GM21360 (cell line): ENCODE results near the gene HOXA3.

ENCODE experiments used
- ATAC-seq: cut with Tn5 transposase; IDR thresholded peaks from one replicate; pipeline ENCODE4 v1.9.1; 2021; ENCODE audit warnings: mild to moderate bottlenecking, moderate library complexity; ENCODE audit not compliant: unreplicated experiment

Gene HOXA3

DNA sequence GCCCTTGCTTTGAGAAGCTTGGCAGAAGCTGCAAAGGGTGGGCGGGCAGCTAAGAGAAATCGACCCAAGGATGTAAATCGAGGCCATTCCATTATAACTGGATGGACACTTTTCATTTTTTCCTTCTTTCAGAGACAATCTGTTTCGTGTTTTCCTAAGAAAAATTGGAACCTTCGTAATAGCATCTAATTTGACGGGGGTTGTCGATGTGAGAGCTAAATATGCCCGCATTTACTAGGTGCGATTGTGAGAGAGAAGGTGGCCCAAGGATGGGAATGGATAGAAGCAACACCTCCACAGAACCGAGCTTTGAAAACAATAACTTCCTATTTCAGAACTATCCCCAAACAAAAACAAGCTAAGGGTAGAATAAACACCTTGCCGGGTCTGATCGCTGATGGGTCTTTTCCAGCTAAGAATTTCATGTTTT lies 21.0 kb downstream of the HOXA3 start:
- no peak for ATAC-seq

DNA sequence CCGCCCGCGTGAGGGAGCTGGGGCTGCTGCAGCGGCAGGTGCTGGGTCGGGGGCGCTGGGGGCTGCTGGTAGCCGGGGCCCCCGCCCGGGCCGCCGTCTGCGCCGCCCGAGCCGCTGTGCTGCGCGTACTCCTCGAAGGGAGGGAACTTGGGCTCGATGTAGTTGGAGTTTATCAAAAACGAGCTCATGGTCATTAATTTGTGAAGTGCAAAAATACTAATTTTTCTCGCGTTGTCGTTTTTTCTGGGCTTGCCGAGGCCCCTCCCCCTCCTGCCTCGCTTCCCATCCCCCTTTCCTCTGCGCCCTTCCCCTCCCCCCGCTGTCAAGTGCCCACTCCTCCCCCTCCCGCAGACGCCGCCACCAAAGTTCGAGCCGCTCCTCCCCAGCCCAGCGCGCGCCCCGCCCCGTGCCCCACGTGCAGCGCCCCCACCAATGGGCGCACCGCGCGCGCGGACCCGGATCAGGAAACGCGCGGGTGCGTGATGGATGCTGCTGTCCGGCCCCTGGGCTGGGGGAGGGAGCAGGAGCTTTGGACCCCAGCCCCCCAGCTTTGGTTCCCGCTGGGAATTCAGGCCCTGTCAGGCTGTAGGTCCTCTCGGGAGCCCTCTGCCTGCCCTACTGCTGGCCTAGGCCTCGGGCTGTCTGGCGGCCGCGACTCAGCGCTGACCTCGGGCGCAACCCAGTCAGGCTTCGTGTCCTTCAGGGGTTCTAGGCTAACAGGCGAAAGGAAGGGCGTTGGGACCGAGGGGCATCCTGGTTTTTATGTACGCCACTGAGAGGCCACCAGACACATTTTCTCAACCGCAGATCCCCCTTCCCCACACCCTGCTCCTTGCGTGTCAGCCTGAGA lies 21.6 kb downstream of the HOXA3 start, which contains the start of gene HOXA4:
TSS of gene HOXA4 (minus strand) at position 218 of the 850 bp plus-strand sequence. CDS start at position 194, 24 bp downstream.
- no peak for ATAC-seq

DNA sequence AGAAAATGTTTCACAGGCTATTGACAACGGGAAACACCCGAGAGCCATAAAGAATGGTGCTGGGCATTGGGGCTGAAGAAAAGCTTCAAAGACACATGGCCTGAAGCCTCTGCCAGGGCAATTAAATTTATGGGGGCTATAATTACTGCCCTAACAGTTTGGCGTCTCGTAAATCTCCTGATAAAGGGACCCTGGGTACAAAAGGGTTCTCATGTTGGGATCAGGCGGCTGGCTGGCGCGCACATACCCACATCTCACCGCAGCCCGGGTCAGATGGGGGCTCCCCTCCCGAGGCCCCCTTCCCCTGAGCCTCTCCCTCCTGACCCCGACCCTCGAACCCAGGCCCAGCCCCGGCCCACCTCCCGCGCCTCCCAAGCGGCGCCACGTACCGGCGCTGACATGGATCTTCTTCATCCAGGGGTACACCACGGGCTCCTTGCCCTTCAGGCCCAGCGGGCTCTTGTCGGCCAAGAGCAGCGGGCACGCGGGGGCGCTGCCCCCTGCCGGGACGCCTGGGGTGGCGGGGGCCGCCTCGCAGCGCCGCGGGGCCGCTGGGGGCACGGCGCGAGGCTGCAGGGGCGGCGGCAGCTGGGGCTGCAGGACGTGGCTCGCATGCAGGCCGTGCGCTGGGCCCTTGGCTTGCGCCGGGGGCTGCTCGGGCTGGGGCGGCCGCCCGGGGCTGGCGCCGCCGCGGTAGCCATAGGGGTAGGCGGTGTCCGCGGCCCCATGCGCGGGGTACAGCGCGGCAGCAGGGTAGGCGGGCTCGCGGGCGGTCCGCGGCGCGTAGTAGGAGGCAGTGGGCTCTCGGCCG lies 22.4 kb downstream of the HOXA3 start:
- ATAC-seq: no peak

DNA sequence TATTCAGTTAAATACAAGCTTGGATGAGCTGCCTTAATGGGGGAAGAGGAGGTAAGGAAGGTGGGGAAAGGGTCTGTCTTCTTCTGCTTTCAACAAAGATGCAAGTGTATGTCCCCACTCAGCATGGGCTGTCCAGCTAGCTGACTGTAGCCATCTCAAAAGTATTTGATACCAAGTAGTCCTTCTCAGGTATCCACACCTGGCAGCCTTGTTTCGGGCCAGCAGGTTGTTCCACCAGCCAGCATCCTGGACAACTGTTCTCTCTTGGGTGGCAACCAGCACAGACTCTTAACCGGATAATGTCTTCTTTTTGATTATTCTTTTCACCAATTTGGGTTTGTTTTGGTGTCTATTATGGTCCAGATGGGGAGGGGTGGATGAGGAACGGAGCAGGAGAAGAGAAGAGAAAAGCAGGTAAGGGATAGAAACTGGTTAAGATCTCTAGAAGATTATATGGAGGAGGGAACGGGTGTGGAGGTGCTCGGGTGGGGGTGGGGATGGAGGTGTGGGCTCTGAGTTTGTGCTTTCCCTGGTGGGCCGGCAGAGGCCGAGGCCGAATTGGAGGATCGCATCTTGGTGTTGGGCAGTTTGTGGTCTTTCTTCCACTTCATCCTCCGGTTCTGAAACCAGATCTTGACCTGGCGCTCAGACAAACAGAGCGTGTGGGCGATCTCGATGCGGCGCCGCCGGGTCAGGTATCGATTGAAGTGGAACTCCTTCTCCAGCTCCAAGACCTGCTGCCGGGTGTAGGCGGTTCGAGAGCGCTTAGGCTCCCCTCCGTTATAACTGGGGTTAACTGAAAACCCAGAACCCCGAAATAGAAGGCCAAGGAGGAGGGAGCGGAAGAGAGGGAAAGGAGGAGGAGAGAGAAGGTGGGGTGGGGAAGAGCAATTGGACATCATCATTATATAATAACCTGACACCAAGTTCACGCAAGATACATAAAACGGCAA lies 23.3 kb downstream of the HOXA3 start:
- ATAC-seq: no peak

DNA sequence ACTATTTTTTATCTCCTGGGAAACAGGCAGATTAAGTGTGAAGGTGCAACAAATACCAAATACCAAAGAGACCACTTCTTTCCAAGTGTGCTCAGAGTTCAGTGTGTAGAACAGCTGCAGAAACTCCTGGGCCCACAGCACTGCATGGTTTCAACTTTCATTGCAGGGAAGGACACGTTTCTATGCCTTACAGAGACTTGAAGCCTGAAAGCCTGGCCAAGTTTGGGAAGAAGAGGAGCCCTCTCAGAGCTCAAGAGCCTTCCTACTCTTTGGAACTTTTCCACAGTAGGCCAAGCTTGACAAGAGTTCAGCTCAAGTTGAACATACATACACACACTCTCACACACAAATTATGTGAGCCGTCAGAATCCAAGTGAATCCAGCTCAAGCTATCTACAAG lies 24.3 kb downstream of the HOXA3 start:
- ATAC-seq: no peak

DNA sequence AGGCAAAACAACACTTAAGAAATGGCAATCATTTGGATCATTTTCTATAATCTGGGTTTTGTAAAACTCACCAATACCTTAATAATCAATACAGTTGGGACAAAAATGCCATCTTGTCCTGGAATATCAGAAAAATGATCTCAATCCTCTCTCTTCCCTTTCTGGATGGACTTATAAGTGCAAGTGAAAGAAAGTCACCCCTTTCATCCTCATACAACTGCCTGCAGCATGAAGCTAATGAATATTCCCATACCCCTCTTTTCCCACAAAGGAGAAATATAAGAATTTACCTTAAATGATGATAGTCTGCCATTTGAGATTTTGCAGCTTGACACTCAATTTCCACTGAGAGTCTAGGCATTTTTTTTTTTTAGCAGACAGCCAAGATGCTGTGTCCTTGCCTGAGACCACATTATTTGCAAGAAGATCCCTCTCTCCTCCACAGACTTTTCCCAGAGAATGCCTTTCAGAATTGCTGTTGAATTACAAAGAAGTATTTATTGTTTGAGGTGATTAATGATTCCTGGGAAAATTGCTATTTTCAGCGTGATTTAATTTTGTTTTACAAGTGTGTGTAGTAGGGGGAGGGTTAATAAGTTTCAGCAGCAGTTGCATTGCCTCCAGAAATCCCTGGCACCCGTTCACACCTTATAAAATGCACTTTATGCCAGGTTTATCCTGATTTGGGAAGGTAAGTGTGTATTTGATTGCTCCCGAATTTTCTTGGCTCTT lies 25.6 kb downstream of the HOXA3 start:
- ATAC-seq: no peak

DNA sequence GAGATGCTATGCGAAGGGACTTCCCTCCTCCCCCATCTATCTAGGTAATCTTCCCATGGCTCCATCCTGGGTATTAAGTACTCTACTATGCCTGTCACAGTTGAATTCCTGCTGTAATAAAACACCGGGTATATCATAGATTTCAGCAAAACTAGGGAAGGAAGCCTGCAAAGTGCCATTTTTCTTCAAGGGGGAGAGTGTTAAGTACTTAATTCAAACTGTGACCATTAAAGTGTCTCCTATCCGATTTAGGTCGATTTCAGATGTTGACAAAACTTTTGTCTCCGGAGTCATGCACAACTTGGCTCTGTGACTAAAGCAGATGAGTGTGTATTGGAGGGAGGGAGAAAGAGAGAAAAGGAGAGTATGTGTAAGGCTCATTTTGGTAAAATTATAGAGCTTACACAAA lies 26.4 kb downstream of the HOXA3 start:
- ATAC-seq: no peak

DNA sequence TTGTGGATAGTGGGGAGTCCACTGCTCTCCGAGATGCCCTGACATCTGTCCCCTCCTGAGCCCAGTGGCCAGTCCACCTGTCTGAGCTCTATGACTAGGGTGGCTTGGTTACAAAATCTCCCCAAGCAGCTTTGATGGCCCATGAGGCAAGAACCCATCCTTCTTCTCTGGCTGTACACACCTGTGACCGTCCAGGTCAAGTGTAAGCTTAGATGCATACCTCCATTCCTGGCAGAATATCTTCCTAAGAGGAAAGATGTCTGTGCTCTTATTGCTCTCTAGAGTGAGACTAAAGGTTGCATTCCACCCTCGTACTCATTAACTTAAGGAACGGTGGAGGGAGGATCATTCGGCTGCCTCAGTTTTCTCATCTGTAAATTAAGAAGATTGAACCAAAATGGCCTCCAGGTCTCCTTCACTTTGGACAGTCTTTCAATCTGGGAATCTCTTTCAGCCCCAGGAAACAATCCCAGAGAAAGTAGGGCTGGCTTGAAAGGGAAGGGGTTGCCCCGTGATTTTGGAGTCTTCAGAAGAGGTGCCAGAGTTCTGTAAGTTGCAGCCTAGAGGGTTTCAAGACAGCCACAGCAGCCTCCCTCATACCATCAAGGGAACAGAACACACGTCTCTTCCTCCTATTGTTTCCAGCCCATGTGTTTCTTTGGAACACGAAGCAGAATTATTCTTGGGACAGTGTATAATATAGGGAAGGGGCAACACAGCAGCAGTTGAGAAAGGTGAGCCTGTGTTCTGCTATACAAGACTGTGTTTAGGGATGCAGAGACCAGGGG lies 27.3 kb downstream of the HOXA3 start:
- ATAC-seq: no peak

DNA sequence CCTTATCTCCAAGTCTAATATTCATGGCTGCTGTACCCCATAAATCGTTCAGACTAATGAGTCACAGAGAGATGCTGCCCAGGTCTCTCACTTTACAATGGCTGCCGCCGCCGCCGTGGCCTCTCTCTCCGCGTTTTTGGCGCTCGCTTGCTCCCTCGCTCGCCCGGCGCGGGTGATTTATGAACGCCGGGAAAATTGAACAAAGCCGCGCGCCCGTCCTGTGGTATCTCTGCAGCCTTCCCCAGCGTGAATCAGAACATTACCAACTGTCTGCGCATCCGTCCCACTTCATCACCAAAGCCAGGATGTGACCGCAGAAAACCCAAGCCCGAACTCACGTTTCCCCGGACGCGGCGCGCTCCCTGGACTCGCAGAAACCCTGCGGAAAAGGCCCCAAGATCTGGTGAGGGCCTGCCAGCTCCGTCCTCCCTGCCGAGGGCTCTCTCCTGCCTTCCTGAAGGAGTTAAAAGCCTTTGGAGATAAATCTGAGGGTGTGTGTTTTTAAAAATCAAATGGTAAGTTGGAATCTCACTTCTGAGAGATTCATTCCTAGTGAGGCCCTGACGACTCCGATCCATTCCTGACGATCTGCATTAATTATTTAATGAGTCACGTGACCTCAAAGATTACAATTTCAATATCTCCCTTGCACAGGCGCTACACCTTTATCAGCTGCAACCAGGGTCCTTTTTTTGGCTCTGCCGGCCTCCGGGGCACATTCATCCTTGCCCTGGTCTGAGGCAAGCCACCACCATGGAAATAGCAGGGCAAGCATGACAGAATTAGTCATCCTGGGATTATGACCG lies 28.1 kb downstream of the HOXA3 start:
- ATAC-seq: no peak

DNA sequence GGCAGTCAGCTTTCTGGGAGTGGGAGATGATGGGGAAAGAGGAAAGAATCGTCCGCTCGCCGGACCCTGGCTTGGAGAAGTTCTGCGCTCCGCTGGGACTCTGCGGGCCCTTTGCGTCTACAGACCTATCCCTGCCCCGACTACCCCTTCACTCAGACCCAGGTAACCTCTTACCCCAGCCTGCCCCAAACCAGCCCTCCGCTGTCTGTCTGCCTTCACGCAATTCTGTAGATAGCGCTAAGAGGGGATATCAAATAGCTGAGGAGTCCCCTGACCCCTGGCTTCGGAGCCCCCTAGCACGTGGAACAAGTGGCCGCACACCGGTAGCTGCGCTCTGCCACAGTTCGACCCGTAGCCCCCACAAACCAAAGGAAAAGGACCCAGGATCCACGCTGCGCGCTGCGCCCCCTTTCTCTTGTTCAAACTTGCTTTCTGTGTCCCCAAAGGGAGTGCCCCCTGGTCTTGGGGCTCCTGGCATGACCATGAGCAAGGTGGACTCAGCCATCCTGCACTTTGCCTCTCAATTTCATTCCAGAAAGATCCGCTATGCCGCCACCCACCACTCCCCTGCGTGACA lies 28.8 kb downstream of the HOXA3 start:
- no peak for ATAC-seq

DNA sequence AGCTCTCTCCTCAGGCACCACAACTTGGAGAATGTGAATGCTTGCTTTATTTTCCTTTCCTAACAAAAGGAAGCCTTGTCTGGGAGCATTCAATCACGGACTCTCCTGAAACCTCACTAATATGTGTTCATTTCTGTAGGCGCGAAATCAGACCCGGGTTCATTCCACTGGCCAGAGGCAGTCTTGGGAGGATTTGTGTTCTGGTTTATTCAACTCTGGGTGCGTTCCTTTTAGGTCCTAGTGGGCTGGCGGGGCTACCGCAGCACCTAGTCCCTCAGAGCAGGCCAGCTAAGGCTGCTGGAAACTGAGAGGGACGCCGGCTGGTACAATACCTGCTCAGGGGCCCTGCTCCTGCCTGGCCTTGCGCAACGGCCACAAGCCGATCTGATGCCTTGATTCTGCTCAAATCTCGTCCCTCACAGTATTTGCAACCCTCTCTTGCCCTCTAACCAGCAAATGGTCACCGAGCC lies 29.3 kb downstream of the HOXA3 start:
- no peak for ATAC-seq

DNA sequence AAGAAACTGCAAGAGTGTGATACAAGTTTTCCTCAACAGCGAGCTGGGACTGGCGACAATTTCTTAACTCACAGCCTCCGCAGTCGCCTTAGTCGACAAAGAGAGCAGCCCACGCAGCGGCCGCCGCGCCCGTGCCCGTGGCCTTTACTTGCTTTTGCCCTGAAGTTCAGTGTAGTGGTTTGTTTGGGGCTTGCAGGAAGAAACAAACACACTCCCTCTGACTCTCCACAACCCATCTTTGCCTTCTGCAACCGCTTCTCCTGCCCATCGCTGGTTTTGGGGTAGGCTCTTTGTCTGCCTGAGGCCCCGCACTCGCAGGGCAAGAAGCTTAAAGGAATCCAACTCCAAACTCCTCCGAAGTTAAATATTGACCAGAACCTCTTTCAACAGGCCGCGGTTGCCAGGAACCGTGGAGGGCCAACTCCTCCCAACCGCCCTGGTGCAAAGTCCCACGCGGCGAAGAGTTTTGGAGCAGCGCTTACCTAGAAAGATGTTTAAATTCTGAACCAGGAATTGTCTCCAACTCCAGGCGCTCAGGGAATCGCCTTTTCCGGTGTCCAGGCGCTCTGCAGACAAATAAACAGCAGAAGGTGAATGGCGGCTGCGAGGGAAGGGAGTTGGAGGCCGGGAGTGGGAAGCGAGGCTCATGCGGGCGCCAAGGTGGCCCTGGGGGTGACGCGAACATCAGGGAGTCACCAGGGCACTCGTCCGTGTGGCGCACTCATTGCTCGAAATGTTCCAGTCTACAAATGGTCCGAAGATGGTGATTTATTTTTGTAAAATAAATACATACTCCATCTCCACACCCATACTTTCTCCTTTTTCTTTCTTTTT lies 30.1 kb downstream of the HOXA3 start:
- ATAC-seq: no peak

DNA sequence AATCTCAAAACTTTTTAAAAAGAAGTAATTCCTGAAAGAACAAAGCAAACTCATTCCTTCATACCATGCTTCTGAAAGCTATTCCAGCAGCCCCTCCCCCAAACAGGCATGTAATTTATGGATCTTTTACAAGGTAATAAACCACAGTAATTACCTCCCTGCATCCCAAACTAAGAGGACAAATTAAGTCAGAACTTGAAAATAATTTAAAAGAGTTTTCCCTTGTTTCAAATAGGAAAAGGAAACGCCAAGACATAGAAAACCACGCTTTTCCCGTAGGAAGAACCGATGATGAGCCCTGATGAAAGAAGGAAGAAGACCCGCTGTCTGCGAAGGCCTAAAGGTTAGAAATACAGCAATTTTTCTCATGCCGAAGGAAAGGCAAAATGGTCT lies 30.7 kb downstream of the HOXA3 start:
- ATAC-seq: no peak

DNA sequence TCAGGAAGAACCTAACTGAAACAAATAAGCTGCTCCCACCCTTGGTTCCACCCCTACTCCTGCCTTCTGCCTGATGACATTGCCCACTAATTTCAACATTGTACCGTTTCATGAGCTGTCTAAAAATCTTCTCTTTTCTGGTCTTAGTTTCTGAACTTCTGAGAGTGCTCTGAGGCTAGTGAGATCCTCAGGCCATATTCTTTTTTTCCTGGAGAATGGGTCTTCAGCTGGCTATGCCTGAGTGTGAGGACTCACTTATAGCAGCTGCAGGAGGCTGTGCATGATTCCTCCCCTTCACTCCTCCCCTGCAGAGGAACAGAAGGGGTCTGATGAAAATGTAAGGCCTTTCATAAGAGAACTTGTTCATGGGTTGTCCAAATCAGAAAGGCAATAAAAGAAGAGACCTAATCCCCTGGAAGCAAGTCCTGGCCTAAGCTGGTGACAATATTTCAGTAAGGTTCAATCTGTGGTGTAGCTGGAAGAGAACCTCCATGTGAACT lies 32.9 kb downstream of the HOXA3 start:
- no peak for ATAC-seq

DNA sequence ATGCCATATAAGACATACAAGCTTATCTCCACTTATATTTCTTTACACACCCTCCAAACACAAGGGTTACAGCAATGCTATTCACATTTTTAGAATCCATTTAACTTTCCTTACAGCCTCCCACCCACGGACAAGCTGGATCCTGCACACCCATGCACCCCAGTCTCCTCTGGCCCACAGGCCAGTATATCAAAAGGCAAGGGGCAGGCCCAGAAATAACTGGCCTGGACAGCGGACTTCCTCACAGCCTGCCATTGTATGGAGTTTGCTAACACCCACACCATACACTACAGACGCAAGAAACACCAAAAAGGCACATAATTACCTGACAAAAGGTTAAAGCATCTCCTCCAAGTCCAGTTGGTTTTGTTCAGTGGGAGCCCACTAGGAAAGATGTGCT lies 33.8 kb downstream of the HOXA3 start:
- ATAC-seq: no peak

DNA sequence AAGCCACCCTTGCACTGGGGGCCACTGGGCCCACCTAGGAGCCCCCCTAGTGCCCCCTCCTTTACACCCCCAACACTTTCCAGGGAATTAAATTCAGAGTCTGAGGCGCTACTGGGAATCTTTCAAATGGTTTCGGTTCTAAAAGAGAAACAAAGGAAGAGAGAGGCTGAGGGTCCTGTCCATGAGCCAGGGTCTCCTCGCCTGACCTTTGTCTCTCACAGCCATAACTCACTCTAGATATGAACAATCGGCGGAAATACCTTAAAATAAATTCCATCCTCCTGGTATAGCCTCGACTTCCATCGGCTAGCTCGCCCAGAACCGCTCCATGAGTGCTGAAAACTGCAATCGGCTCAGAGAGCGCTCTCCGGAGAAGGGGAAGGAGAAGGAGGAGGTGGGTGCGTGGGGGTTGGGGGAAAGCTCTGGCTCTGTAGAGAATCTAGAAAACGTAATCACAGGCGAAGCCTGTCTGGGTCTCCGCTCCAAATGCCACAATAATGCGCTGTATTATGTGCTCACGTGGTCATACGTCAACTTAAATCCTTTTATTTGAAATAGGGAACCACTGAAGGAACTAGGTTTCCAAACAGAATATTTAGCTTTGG lies 34.4 kb downstream of the HOXA3 start:
- ATAC-seq: no peak
